HG02571 (cell line): ENCODE results near the gene UBAP1.
"Not testable (repeated sequence)": the region's sequence is repeated elsewhere in the genome, so short reads cannot be mapped to it uniquely, and the experiment has no call there.

Experiments used
- ATAC-seq: cut with Tn5 transposase; IDR thresholded peaks from one replicate; pipeline ENCODE4 v1.9.1; 2021; ENCODE audit warnings: mild to moderate bottlenecking, moderate library complexity; ENCODE audit not compliant: unreplicated experiment

Gene UBAP1

DNA sequence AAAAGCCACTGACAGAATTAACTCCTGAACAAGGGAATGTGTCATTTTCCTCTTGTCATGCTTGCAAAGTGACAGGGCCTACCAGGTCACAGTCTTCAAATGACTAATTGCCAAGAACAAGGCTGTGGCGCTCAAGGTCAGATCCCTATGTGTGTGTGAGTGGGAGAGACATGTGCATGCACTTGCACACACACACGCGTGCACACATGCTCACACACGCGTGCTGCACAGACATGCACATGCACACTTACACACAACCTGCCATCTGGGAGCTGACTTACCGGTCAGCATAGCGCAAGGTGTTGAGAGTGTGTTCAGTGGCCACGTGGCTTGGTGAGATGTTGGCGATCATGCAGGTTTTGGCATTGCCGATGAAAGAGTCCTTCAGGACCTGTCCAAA is 80.5 kb downstream of the UBAP1 start:
- no peak for ATAC-seq

DNA sequence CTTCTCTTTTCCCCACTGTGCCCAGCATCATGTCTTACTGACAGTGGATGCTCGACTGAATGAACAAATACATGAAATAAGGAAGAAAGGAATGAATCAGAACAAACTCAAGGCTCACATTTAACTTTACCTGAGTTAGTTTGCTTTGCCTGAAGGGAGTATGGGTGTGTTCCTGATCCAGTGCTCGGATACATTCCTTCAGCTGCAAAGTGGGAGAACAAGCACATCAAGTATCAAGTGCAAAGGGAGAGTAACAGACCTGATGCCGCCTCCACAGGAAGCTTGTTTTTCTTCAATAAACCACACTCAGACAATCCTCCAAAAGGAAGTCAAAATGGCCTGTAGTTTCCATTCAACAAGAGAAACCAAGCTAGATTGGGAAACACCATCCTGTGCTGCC is 84.1 kb downstream of the UBAP1 start:
- ATAC-seq: no peak

DNA sequence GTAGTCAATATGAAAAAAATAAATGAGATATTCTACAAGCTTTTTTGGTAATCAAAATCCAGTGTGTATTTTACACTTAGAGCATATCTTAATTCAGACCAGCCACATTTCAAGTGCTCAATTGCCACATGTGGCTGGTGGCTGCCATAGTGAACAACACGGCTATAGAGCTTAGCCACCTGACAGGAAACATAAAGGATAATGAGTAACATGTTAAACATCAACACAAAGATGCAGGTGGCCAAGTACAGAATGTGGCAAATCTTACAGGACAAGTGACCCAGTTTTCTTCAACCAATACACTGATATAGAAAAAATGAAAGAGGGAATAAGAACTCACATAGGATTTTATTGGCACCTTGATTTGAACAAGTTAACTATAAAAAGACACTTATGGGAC is 88.8 kb downstream of the UBAP1 start:
- ATAC-seq: no peak

- ATAC-seq: no peak
Observed at GRCh38 chr9:34271265-34272006, 92.6 kb downstream of the UBAP1 start.

- no peak for ATAC-seq
Observed at GRCh38 chr9:34272101-34272541, 93.3 kb downstream of the UBAP1 start.

DNA sequence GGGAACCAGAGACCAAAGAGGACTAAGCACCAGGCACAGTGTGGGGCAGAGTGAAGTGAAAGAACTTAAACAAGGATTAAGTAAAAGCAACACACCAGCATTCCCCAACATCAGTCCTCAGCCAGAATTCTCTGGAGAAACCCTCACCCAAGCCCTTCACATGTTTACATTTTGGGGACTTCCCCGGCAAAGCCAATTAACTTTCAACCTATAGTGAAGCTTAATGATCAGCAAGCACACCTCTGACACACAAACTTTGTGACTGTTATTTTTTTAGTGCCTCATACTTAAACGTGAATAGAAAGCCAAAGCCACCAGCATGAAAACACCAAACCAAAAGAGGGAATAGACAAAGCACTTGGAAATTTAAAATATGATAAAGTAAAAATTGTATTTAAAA is 94.7 kb downstream of the UBAP1 start:
- ATAC-seq: not testable (repeated sequence)

DNA sequence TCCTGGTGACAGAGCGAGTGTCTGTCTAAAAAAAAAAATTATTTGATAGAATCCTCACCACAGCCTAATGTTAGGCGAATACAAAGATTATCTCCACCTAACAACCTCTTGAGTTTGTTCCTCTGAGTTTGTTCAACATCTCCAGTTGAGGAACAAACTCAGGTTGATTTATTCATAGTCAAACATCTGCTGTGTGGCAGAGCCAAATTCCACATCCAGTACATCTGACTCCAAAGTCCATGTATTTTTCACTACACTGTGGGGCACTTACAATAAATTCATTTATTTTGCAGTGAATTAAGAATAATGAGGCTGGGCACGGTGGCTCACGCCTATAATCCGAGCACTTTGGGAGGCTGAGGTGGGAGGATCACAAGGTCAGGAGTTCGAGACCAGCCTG is 97.0 kb downstream of the UBAP1 start:
- no peak for ATAC-seq

DNA sequence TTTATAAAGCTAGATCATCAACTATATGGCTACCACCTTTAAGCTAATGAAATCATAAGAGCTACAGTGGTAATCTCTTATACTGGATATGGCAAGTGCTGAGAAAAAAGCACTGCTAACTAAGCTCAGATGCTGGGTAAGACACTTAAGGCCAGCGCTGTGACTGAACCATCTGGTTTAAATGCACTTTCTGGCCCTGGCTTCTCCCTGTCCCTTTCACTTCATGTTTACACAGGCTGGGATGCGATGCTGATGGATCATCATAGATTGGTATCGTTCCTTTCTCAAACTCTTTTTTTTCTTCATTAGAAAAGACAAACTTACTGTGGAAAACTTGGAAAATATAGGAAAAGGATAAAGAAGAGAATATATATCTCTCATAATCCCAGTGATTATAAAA is 97.9 kb downstream of the UBAP1 start:
- no peak for ATAC-seq

- no peak for ATAC-seq
Observed at GRCh38 chr9:34279411-34279810, 100.6 kb downstream of the UBAP1 start.

- ATAC-seq: no peak
Observed at GRCh38 chr9:34282096-34282495, 103.3 kb downstream of the UBAP1 start.

DNA sequence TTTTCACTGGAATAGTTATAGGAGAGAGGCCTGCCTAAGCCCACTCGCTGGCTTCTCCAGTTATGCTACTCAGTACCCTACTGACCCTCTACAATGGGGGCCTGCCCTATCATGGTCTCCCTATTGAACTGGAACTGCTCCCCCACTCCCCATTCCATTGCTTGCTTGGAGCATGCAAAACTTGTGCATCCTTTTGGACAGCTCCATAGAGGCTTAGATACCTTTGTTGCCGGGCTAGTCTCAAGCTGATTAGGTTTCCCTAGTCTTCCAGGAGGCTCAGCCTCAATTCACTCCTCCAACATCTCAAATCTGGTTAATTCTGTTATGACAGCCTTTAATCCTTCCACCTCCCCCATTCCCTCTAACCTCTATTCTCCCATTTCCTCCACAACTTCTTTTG is 110.3 kb downstream of the UBAP1 start:
- no peak for ATAC-seq

GRCh38 chr9:34291023-34291422 is 112.2 kb downstream of the UBAP1 start:
- no peak for ATAC-seq

GRCh38 chr9:34291423-34291822 is 112.6 kb downstream of the UBAP1 start:
- ATAC-seq: no peak

DNA sequence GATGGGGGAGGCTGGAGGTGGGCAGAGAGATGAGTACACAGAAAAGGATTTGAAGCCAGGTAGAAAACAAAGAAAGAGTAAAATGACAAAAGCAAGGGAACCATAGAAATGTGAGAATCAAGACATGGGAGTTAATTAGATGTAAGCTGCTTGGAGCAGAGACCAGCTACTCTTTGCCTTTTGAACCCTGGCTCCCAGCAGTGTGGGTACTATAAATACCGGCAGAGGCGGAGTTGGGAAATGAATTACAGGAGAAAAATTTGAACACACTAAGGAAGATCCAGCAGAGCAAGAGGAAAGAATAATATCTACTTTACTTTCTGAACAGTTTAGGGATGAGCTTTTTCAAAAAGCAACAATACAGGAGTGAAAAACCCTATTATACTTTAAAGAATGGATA is 113.7 kb downstream of the UBAP1 start:
- ATAC-seq: no peak

DNA sequence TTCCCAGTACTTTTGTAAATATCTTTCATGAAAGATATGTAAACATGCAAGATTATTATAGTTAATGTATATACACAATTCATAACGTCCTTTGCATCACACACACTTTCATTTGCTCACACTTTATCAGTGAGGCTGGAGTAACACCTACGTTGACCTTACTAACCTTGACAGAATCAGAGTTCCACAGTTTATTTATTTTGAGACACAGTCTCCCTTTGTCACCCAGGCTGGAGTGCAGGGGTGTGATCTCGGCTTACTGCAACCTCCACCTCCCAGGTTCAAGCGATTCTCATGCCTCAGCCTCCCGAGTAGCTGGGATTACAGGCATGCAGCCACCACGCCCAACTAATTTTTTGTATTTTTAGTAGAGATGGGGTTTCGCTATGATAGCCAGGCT is 122.2 kb downstream of the UBAP1 start:
- ATAC-seq: not testable (repeated sequence)
